GM12891 (cell line): ENCODE measurements around the gene IFIT3.

Experiments
- POLR2A ChIP-seq: IDR thresholded peaks from 2 replicates; pipeline ENCODE4 v1.6.1; 2011; ENCODE audit warnings: low read depth, low read length, control low read depth
- POLR2AphosphoS5 ChIP-seq: IDR thresholded peaks from 2 replicates; pipeline ENCODE4 v1.6.1; 2011; ENCODE audit warnings: low read depth, low read length, control low read depth
- SPI1 ChIP-seq: IDR thresholded peaks from 2 replicates; pipeline ENCODE4 v1.6.1; 2011; ENCODE audit warnings: low read depth, low read length, control low read depth
- TAF1 ChIP-seq: IDR thresholded peaks from 2 replicates; pipeline ENCODE4 v1.6.1; 2011; ENCODE audit warnings: low read depth, low read length, control low read depth

- TF ChIP-seq POLR2A (no peak), POLR2AphosphoS5 (no peak), TAF1 (no peak), SPI1 (no peak)
Observed at GRCh38 chr10:89369156-89370105, 41.6 kb downstream of the IFIT3 start.
